ENCODE results near the gene RAD18. TPM values are rescaled to one million over a fixed set of nuclear protein-coding genes. Genes with fewer than 3 reads are reported as not detected.
A peak's percentile ranks its signal among the peaks of the same experiment; 100 is the strongest.

RAD18 gene
- total RNA-seq, 2 donors from 2014 or later, result 3.6 to 4.6 TPM

GRCh38 chr3:8942746-8943488 is 20.4 kb downstream of the RAD18 start:
- H3K27me3 ChIP-seq, result no peaks in the 10 kb centered on the region
- intact Hi-C loops (cut with DNase I), result no loop called here
- no peaks in the 10 kb centered on the region for H3K36me3 ChIP-seq (replicated peaks in 1 of 2; ENCODE audit: insufficient read depth in 1 of 2, low read depth in 2 of 2)
- ATAC-seq (no peak), DNase-seq (no peak)
- 80 to 87% methylated on average over 4 of the region's 4 CpGs for WGBS, 2 donors
- no peak overlapping the region for H3K27ac ChIP-seq
- H3K9me3 ChIP-seq, result no peaks in the 10 kb centered on the region
- no peak for TF ChIP-seq CTCF (IDR thresholded peaks at IDR 0.05)
- H3K4me1 ChIP-seq, result no peaks in the 10 kb centered on the region
- no peak overlapping the region for H3K4me3 ChIP-seq

- DNase-seq (no peak), ATAC-seq (no peak)
- no peaks in the 10 kb centered on the region for H3K36me3 ChIP-seq (replicated peaks in 1 of 2; ENCODE audit: insufficient read depth in 1 of 2, low read depth in 2 of 2)
- no peak for TF ChIP-seq POLR2A (IDR thresholded peaks at IDR 0.05)
- TF ChIP-seq CTCF (IDR thresholded peaks at IDR 0.05), result no peak
- intact Hi-C loops (cut with DNase I), result no loop called here
- WGBS, 2 donors, result 98 to 100% methylated on average over 4 of the region's 4 CpGs
- no peak overlapping the region for H3K4me3 ChIP-seq
- peaks cover 3% of the 10 kb centered on the region for H3K4me1 ChIP-seq
- H3K27ac ChIP-seq, result no peak overlapping the region
- H3K9me3 ChIP-seq, result no peaks in the 10 kb centered on the region
- H3K27me3 ChIP-seq, result no peaks in the 10 kb centered on the region
Measured at GRCh38 chr3:8942115-8942514, 21.2 kb downstream of the RAD18 start.

- Histone ChIP-seq H3K36me3 (replicated peaks in 1 of 2; ENCODE audit: insufficient read depth in 1 of 2, low read depth in 2 of 2) (no peaks in the 10 kb centered on the region), H3K27ac (peak overlapping the region in 2 of 4 donors; percentile 40 to 61), H3K27me3 (no peaks in the 10 kb centered on the region), H3K4me1 (peaks cover 5% of the 10 kb centered on the region), H3K9me3 (no peaks in the 10 kb centered on the region), H3K4me3 (no peak overlapping the region)
- ATAC-seq (no peak), DNase-seq (no peak)
- 63 to 83% methylated on average over 1 of the region's 1 CpG for whole genome bisulfite sequencing, 2 donors
- intact Hi-C loops (cut with DNase I), result no loop called here
- TF ChIP-seq CTCF (IDR thresholded peaks at IDR 0.05), result peak in 1 of 7 experiments; percentile 6
- TF ChIP-seq POLR2A (IDR thresholded peaks at IDR 0.05), result no peak
Measured at GRCh38 chr3:8938021-8938420, 25.3 kb downstream of the RAD18 start.

GRCh38 chr3:8937064-8938020 is 25.9 kb downstream of the RAD18 start:
- ATAC-seq (peak; percentile 86), DNase-seq (no peak)
- peak overlapping the region in 3 of 4 donors; percentile 11 to 61 (median 40) for H3K27ac ChIP-seq
- WGBS, 2 donors, result 46 to 50% methylated on average over 6 of the region's 6 CpGs
- no peaks in the 10 kb centered on the region for H3K36me3 ChIP-seq (replicated peaks in 1 of 2; ENCODE audit: insufficient read depth in 1 of 2, low read depth in 2 of 2)
- no peaks in the 10 kb centered on the region for H3K9me3 ChIP-seq
- intact Hi-C loops (cut with DNase I), result no loop called here
- no peak overlapping the region for H3K4me3 ChIP-seq
- peaks cover 5% of the 10 kb centered on the region for H3K4me1 ChIP-seq
- no peaks in the 10 kb centered on the region for H3K27me3 ChIP-seq
- TF ChIP-seq CTCF (IDR thresholded peaks at IDR 0.05) (no peak), POLR2A (IDR thresholded peaks at IDR 0.05) (no peak)
